Ecto neural progenitor cell (in vitro differentiated cells): ENCODE measurements around the gene AGBL4.

ENCODE experiments used
- DNase-seq: peaks from one replicate; pipeline ENCODE4 v3.0.0-alpha.2; 2018; ENCODE audit warnings: low spot score

Gene AGBL4

GRCh38 chr1:48943393-48943792, 1080.4 kb downstream of the AGBL4 start:
- no peak for DNase-seq

- DNase-seq, result no peak
These were observed 1082.6 kb downstream of the AGBL4 start for GRCh38 chr1:48940962-48941732.

- no peak for DNase-seq
These were observed 1083.4 kb downstream of the AGBL4 start for GRCh38 chr1:48940354-48940753.

- no peak for DNase-seq
These were observed 1083.9 kb downstream of the AGBL4 start for GRCh38 chr1:48939828-48940227.

GRCh38 chr1:48939042-48939441, 1084.7 kb downstream of the AGBL4 start:
- no peak for DNase-seq

- no peak for DNase-seq
These were observed 1086.0 kb downstream of the AGBL4 start for GRCh38 chr1:48937732-48938131.

GRCh38 chr1:48936436-48936835, 1087.3 kb downstream of the AGBL4 start:
- DNase-seq, result no peak

GRCh38 chr1:48932366-48932765, 1091.4 kb downstream of the AGBL4 start:
- no peak for DNase-seq

GRCh38 chr1:48931506-48932192, 1092.1 kb downstream of the AGBL4 start:
- DNase-seq, result no peak

- no peak for DNase-seq
These were observed 1093.7 kb downstream of the AGBL4 start for GRCh38 chr1:48930011-48930410.

- no peak for DNase-seq
These were observed 1099.7 kb downstream of the AGBL4 start for GRCh38 chr1:48924099-48924498.

GRCh38 chr1:48923116-48923515, 1100.6 kb downstream of the AGBL4 start:
- no peak for DNase-seq

GRCh38 chr1:48920851-48921250, 1102.9 kb downstream of the AGBL4 start:
- DNase-seq, result no peak

GRCh38 chr1:48917901-48918603, 1105.7 kb downstream of the AGBL4 start:
- no peak for DNase-seq

- DNase-seq, result no peak
These were observed 1106.7 kb downstream of the AGBL4 start for GRCh38 chr1:48917070-48917454.

- DNase-seq, result peak; percentile 53
These were observed 1107.4 kb downstream of the AGBL4 start for GRCh38 chr1:48916130-48917069.

- no peak for DNase-seq
These were observed 1115.1 kb downstream of the AGBL4 start for GRCh38 chr1:48908606-48909005.

GRCh38 chr1:48906729-48907128, 1117.0 kb downstream of the AGBL4 start:
- no peak for DNase-seq

GRCh38 chr1:48906164-48906563, 1117.6 kb downstream of the AGBL4 start:
- no peak for DNase-seq

GRCh38 chr1:48903291-48903690, 1120.5 kb downstream of the AGBL4 start:
- DNase-seq, result no peak

- no peak for DNase-seq
These were observed 1124.9 kb downstream of the AGBL4 start for GRCh38 chr1:48898894-48899293.

GRCh38 chr1:48889615-48890014, 1134.1 kb downstream of the AGBL4 start:
- no peak for DNase-seq
